Naive B cell (primary cell): Measurements from ENCODE around the gene FAM136A. TPM values are rescaled to one million over a fixed set of nuclear protein-coding genes. Genes with fewer than 3 reads are reported as not detected.

Experiments
- ATAC-seq, 2 donors: fragments of 150-1000 bp; cut with Tn5 transposase; 2 replicates each; pipeline ENCODE4 v1.10.0; 2021; ENCODE audit warnings: low read depth in 2 of 2, mild to moderate bottlenecking in 2 of 2, moderate library complexity in 2 of 2
- DNase-seq: peaks from one replicate; pipeline ENCODE4 v3.0.0; 2022
- H3K27ac Mint-ChIP-seq, 6 donors: one replicate each; pipeline ENCODE4 v1.8.0; 2020 to 2022; ENCODE audit warnings: mild to moderate bottlenecking in 6 of 6, mixed read lengths in 6 of 6, moderate library complexity in 5 of 6, inconsistent platforms in 2 of 6
- H3K27me3 Mint-ChIP-seq, 3 donors: one replicate each; pipeline ENCODE4 v1.8.0; 2021 to 2022; ENCODE audit warnings: mixed read lengths in 3 of 3, mild to moderate bottlenecking in 1 of 3
- H3K36me3 Mint-ChIP-seq, 2 donors: one replicate each; pipeline ENCODE4 v1.8.0; 2020 to 2022; ENCODE audit warnings: mixed read lengths in 2 of 2, inconsistent platforms in 1 of 2, mild to moderate bottlenecking in 1 of 2
- H3K4me1 Mint-ChIP-seq, 3 donors: one replicate each; pipeline ENCODE4 v1.8.0; 2020 to 2022; ENCODE audit warnings: mixed read lengths in 3 of 3, inconsistent platforms in 1 of 3, mild to moderate bottlenecking in 1 of 3, moderate library complexity in 1 of 3
- H3K4me3 Mint-ChIP-seq, 8 donors: one replicate each; pipeline ENCODE4 v1.8.0; 2020 to 2022; ENCODE audit warnings: mild to moderate bottlenecking in 8 of 8, mixed read lengths in 8 of 8, moderate library complexity in 8 of 8, inconsistent platforms in 2 of 8
- H3K9me3 Mint-ChIP-seq, 7 donors: one replicate each; pipeline ENCODE4 v1.8.0; 2020 to 2022; ENCODE audit warnings: mixed read lengths in 7 of 7, mild to moderate bottlenecking in 5 of 7, inconsistent platforms in 2 of 7, moderate library complexity in 1 of 7
- polyA plus RNA-seq, 6 donors: library from polyadenylated mRNA; unstranded; fragments of 300-500 nt; fragmentation: Illumina TruSeq; gene quantifications; one replicate each; pipeline ENCODE4 v1.2.3, GENCODE V29; 2021; ENCODE audit warnings: low read depth in 6 of 6

The FAM136A gene
- 10 to 100 TPM; 31.7 to 73.7 (median 45.0) TPM for polyA plus RNA-seq

DNA sequence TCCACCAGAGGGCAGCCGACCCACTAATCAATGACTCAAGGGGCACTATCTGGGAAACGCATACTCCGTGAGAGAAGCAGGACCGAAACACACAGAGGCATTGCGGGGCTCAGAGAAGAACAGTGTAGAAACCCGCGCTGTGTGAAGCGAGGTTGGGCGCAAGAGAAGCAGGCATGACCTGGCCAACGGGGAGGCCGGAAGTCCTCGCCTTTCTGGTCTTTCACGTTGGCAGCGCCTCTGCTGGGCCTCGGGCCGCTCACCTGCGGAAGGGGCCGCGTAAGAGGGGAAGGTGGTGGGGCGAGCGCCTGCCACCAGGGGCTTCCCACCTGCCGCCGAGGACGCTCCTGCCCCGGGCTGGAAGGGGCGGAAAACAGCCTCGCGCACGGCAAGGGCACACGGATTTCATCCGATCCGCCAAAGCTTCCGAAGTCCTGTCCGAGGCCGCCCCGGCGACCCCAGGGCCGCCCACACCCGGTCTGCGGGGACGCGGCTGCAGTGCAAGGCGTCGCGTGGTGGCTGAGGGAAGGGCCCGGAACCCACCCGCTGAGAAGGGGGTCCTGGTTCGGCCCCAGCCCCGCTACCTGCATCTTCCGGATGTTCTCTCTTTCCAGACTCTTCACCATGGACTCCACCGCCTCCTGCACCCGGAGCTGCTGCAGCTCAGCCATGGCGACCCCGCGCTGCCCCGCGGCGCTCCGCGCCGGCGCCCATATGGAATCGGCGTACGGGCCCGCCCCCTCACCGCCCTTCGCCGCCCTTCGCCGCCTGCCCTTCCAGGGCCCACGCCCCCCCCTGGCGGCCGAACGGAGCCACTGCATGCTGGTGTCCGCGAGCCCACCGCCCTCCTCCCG, at the start of gene FAM136A:
TSS of gene FAM136A (minus strand) at position 724 of the 851 bp plus-strand sequence. CDS start at position 668, 56 bp downstream.
- peak; percentile 89 for DNase-seq
- Mint-ChIP-seq H3K36me3 (peaks cover 8 to 11% of the 10 kb centered on the region in 2 donors), H3K27me3 (no peaks in the 10 kb centered on the region), H3K4me1 (peaks cover 22 to 29% (median 22%) of the 10 kb centered on the region in 3 donors), H3K9me3 (peaks cover 0 to 2% (median 0%) of the 10 kb centered on the region in 7 donors), H3K4me3 (peak within 1 kb of the TSS; percentile 83 to 97 (median 92)), H3K27ac (peak within 1 kb of the TSS; percentile 66 to 98 (median 95))
- peak; percentile 85 to 86 for ATAC-seq

DNA sequence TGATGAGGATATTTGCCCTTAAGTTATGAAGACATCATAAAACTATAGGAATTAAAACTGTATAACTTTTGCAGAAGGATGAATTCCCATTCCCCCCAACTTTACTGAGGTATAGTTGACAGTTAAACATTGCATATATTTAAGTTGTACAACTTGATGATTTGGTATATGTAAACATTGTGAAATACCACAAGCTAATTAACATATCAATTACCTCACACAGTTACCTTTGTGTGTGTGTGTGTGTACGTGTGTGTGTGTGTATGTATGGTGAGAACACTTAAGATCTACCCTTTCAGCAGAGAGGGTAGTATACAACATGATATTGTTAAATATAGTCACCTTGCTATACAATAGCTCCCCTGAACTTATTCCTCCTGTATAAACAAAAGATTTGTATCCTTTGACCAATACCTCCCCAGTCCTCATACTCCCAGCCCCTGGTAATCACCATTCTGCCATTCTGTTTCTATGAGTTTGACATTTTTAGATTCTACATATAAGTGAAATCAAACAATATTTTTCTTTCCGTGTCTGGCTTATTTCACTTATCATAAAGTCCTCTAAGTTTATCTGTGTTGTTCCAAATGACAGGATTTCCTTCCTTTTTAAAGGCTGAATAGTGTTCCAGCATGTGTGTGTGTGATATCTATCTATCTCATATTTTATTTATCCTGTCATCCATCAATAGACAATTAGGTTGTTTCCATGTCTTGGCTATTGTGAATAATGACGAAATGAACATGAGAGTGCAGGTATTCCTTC, 48.2 kb upstream of the FAM136A start:
- Mint-ChIP-seq H3K9me3 (peaks cover 0 to 2% (median 0%) of the 10 kb centered on the region in 7 donors), H3K27ac (no peak overlapping the region)

DNA sequence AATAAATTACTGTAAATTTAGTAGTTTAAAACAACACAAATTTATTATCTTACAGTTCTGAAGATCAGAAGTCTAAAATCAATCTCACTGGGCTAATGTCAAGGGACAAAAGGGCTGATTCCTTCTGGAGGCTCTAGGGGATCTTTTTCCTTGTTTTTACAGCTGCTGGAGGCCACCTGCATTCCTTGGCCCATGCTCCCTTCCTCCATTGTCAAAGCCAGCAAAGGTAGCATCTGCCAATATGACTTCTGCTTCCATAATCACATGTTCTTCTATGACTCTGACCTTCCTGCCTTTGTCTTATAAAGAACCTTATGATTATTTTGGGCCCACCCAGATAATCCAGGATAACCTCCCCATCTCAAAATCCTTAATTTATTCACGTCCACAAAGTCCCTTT, 46.0 kb upstream of the FAM136A start:
- H3K27ac Mint-ChIP-seq = no peak overlapping the region
- no peaks in the 10 kb centered on the region for H3K4me1 Mint-ChIP-seq
- peaks cover 0 to under 1% (median 0%) of the 10 kb centered on the region in 7 donors for H3K9me3 Mint-ChIP-seq
- H3K4me3 Mint-ChIP-seq = no peak overlapping the region
- DNase-seq (no peak), ATAC-seq (no peak)
- peaks cover 33 to 69% (median 56%) of the 10 kb centered on the region in 3 donors for H3K27me3 Mint-ChIP-seq
- H3K36me3 Mint-ChIP-seq = peaks cover 0 to 5% of the 10 kb centered on the region in 2 donors

More for the DNA sequence above, 48.2 kb upstream of the FAM136A start:
- H3K36me3 Mint-ChIP-seq = peaks cover 0 to 11% of the 10 kb centered on the region in 2 donors
- no peak for ATAC-seq
- no peaks in the 10 kb centered on the region for H3K4me1 Mint-ChIP-seq
- no peak overlapping the region for H3K4me3 Mint-ChIP-seq
- DNase-seq = no peak
- H3K27me3 Mint-ChIP-seq = peaks cover 36 to 71% (median 62%) of the 10 kb centered on the region in 3 donors

DNA sequence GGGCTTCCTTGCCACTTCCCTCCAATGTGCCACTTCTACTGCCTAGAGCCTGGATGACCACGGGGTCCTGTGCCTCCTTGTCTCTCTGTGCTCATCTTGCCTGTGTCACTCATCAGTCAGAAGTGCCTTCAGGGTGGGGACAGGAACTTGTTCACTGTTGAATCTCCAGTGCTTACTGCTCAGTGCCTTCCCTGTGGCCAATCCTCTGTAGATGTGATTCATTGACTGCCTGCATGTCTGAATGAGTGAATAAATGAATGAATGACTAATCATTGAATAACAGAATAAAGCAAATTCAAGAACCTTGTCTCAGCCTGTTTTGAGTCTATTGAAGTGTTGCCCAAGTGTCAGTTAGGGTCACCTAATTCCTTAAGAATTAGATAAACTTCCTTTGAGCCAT, 42.3 kb upstream of the FAM136A start:
- peaks cover 26 to 65% (median 48%) of the 10 kb centered on the region in 3 donors for H3K27me3 Mint-ChIP-seq
- H3K4me1 Mint-ChIP-seq = peaks cover 0 to 4% (median 0%) of the 10 kb centered on the region in 3 donors
- DNase-seq = no peak

DNA sequence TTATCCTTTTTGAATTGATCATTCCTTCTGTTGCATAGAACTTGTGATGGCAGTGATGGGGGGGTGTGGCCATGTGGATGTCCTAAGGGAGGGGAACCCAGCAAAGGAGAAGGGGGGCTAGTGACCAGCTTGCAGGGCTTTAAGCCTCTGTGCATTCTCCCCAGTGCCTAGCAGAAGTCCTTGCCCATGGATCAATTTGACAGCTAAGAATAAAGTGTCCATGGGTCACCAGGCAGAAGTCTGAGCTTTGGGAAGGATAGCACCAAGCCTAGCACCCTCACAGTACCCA, 39.6 kb upstream of the FAM136A start:
- Mint-ChIP-seq H3K4me1 (peaks cover 0 to 4% (median 0%) of the 10 kb centered on the region in 3 donors), H3K36me3 (no peaks in the 10 kb centered on the region), H3K4me3 (no peak overlapping the region), H3K27ac (no peak overlapping the region), H3K9me3 (no peaks in the 10 kb centered on the region), H3K27me3 (peaks cover 20 to 52% (median 36%) of the 10 kb centered on the region in 3 donors)
- DNase-seq = no peak
- ATAC-seq = no peak

More for the DNA sequence above, 42.3 kb upstream of the FAM136A start:
- no peak for ATAC-seq
- Mint-ChIP-seq H3K9me3 (no peaks in the 10 kb centered on the region), H3K27ac (no peak overlapping the region), H3K4me3 (no peak overlapping the region), H3K36me3 (no peaks in the 10 kb centered on the region)

DNA sequence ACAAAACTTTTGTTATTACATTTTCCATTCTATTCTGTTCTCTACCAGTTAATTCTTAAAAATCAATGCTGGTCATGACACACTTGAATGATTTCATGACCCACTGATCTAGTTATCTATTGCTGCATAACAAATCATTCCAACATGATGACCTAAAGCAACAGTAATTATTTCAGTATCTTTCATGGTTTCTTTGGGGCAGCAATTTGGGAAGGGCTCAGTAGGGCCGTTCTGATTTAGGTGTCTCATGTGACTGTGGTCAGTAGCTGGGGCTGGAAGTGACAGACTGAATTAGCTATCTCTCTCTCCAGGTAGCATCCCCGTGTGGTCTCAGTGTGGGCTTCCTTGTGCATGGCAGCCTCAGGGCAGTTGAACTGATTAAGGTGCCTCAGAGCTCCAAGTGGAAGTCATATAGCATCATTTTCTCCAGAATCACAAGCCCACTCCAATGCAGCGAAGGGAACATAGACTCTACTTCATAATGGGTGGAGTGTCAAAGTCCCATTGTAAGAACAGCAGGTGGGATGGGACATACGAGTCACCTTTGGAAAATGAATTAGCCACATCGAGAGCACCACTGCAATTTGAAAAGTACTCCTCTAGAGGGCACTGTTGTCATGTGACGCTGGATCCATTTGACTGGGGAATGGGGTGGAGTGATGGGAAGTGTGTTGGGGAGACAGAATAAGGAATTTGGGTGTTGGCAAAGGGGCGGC, 39.1 kb upstream of the FAM136A start:
- Mint-ChIP-seq H3K27ac (no peak overlapping the region), H3K36me3 (no peaks in the 10 kb centered on the region), H3K27me3 (peaks cover 18 to 48% (median 33%) of the 10 kb centered on the region in 3 donors), H3K4me1 (peaks cover 0 to 4% (median 0%) of the 10 kb centered on the region in 3 donors), H3K4me3 (no peak overlapping the region), H3K9me3 (no peaks in the 10 kb centered on the region)
- DNase-seq (peak; percentile 21), ATAC-seq (peak in 1 of 2 donors; percentile 30)

DNA sequence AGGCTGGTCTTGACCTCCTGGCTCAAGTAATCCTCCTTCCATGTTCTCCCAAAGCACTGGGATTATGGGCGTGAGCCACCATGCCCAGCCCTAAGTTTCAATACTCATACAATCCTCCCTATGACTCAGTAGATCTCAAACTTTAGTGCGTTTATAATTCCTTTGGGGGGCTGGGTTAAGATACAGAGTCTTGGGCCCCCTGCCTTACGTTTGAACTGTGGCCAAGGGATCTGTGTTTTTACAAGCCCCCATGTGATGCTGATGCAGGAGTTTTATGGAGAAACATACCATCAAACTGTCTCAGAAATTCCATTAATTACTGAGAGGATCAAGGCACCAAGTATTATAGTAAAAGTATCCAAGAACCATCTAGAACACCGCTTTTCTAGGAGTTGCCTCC, 38.2 kb upstream of the FAM136A start:
- Mint-ChIP-seq H3K27ac (no peak overlapping the region), H3K9me3 (no peaks in the 10 kb centered on the region), H3K27me3 (peaks cover 14 to 43% (median 28%) of the 10 kb centered on the region in 3 donors), H3K4me3 (no peak overlapping the region), H3K4me1 (peaks cover 0 to 4% (median 0%) of the 10 kb centered on the region in 3 donors), H3K36me3 (no peaks in the 10 kb centered on the region)
- ATAC-seq (no peak), DNase-seq (no peak)

DNA sequence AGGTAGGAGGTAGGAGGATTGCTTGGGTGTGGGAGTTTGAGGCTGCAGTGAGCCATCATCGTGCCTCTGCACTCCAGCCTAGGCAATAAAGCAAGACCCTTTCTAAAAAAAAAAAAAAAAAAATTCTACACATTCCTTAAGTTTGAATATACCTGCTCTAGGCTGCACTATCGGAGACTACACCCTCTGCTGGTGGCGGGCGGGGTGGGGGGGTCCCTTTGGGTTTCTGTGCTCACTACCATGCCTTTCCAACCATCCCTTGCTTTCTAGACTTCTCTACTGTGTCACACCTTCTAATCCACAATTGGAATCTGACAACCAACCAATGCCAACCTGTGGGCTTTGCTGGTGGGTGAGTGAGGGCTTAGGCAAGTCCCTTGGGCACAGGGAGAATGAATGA, 34.7 kb upstream of the FAM136A start:
- H3K4me1 Mint-ChIP-seq = peaks cover 0 to 4% (median 0%) of the 10 kb centered on the region in 3 donors
- no peak for ATAC-seq
- H3K27ac Mint-ChIP-seq = no peak overlapping the region
- no peak for DNase-seq
- no peak overlapping the region for H3K4me3 Mint-ChIP-seq
- no peaks in the 10 kb centered on the region for H3K36me3 Mint-ChIP-seq
- H3K27me3 Mint-ChIP-seq = peaks cover 9 to 17% (median 13%) of the 10 kb centered on the region in 3 donors
- H3K9me3 Mint-ChIP-seq = peaks cover 0 to 2% (median 0%) of the 10 kb centered on the region in 7 donors

DNA sequence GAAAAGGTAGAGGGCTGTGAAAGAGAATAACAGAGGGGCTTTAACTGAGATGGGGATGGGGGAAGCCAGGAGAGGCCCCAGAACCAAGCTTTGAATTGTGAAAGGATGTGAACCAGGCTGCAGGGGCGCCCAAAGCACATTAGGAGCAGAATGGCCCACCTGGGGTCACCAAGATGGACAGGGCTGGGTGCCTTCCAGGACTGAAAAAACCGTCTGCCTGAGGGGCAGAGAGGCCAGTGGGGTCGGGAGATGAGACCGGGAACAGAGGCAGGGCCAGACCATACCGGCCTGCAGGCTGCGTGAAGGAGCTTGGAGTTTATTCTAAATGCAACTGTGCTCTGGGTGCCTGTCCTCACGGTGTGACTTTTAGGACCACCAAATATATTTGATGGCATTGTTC, 29.1 kb upstream of the FAM136A start:
- no peak overlapping the region for H3K4me3 Mint-ChIP-seq
- H3K36me3 Mint-ChIP-seq = no peaks in the 10 kb centered on the region
- H3K27ac Mint-ChIP-seq = no peak overlapping the region
- no peaks in the 10 kb centered on the region for H3K4me1 Mint-ChIP-seq
- peaks cover 5 to 10% (median 6%) of the 10 kb centered on the region in 3 donors for H3K27me3 Mint-ChIP-seq
- ATAC-seq (no peak), DNase-seq (no peak)
- H3K9me3 Mint-ChIP-seq = peaks cover 0 to 2% (median 0%) of the 10 kb centered on the region in 7 donors

DNA sequence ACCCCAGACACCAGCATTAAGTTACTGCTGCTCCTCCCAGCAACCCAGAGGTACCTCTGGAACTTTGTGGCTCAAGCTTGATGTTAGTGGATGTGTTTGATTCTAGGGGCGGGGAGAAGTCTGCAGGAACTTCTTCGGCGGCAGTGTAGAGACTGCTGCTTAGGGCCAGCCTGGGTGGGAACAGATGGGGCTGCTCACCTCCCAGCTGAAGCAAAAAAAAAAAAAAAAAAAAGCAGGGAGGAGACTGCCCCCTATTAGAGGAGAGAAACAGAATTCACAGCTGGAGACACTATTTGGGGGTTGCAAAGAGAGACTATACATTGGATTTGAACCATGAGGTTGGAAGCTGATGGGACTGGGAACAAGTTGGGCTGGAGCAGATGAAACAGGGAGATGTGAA, 28.6 kb upstream of the FAM136A start:
- Mint-ChIP-seq H3K27me3 (peaks cover 5 to 10% (median 6%) of the 10 kb centered on the region in 3 donors), H3K4me1 (no peaks in the 10 kb centered on the region), H3K36me3 (no peaks in the 10 kb centered on the region), H3K27ac (no peak overlapping the region), H3K4me3 (no peak overlapping the region), H3K9me3 (peaks cover 0 to 2% (median 0%) of the 10 kb centered on the region in 7 donors)
- ATAC-seq (no peak), DNase-seq (no peak)

DNA sequence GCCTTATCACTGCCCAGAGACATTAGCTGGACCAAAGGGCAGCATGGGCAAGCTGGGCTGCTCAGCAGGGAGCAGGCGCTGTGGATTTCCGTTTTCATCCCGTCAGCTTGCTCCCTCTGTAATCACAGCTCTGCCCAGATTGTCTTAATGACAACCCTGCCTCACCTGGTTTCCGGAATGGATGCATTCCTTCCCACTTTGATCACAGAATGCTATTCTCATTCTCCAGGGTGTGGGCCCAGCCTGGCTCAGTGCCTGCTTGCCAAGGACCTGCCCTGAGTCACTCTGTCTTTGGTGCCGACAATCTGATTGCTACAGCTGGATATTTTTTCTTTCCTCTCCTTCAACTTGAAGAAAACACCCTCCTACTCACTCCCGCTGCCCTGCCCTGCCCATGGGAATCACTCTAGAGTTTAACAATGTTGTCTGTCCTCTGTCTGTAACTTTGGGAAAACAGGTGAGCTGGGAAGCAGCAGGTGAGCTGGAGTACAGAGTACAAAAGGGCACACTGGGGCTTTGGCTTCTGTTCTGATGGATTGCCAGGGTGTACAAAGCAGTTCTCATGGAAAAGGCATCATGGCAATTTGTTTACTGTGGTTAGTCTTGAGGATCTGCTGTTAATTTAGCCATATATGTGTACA, 27.2 kb upstream of the FAM136A start:
- DNase-seq = no peak
- Mint-ChIP-seq H3K27me3 (peaks cover 5 to 17% (median 13%) of the 10 kb centered on the region in 3 donors), H3K9me3 (no peaks in the 10 kb centered on the region), H3K4me1 (no peaks in the 10 kb centered on the region), H3K4me3 (no peak overlapping the region), H3K36me3 (no peaks in the 10 kb centered on the region), H3K27ac (no peak overlapping the region)
- no peak for ATAC-seq

DNA sequence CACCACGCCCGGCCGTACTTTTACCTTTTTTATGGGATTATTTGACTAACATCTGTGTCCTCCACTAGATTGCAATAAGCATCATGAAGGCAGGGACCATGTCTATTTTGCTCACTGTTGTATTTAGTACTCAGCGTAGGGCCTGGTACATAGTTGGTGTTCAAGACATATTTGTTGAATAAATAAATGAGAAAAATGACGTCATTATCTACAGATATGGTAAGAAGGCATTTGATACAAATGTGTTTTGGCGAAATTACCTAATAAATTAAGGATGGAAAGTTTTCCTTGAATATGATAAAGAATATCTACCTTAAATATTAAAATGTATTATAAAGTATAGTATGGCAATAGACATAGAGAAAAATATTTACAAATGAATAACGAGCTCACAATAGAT, 24.0 kb upstream of the FAM136A start:
- Mint-ChIP-seq H3K4me3 (no peak overlapping the region), H3K36me3 (no peaks in the 10 kb centered on the region), H3K27me3 (peaks cover 18 to 36% (median 24%) of the 10 kb centered on the region in 3 donors), H3K27ac (no peak overlapping the region), H3K4me1 (no peaks in the 10 kb centered on the region), H3K9me3 (no peaks in the 10 kb centered on the region)
- ATAC-seq = no peak
- no peak for DNase-seq

DNA sequence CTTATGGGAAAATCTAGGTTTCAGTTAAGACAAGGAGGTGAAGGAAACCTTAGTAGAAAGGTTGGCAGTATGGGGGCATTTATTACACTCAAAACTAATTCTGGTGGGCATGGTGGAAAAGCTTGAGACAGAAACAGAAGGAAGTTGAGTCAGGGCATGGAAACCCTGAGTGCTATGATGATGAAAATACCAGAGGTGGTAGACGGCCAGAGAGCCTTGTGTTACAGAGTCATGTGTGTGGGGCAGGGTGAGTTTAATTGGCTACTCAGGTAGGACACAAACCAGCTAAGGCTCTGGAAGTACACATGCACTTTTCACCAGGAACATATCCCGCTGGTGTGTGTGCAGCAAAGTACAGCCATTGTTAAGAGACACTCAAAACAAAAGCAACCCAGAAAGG, 20.7 kb upstream of the FAM136A start:
- H3K27me3 Mint-ChIP-seq = peaks cover 25 to 50% (median 46%) of the 10 kb centered on the region in 3 donors
- no peak overlapping the region for H3K4me3 Mint-ChIP-seq
- no peaks in the 10 kb centered on the region for H3K4me1 Mint-ChIP-seq
- H3K9me3 Mint-ChIP-seq = no peaks in the 10 kb centered on the region
- DNase-seq = no peak
- ATAC-seq = no peak
- no peak overlapping the region for H3K27ac Mint-ChIP-seq
- no peaks in the 10 kb centered on the region for H3K36me3 Mint-ChIP-seq
